Measurements from ENCODE around the gene SERPINB13.

The SERPINB13 gene

GRCh38 chr18:63586431-63586830, 712 bp upstream of the SERPINB13 start:
- no peak for DNase-seq (ENCODE audit: low read depth)
- no peak for TF ChIP-seq CTCF (IDR thresholded peaks at IDR 0.05; ENCODE audit: insufficient read depth, low read depth, low read length, missing control alignments)
- no peak overlapping the region for H3K4me3 ChIP-seq (ENCODE audit: low read depth, low read length)

- no peak for DNase-seq (ENCODE audit: low read depth)
- H3K4me3 ChIP-seq (ENCODE audit: low read depth, low read length), result no peak overlapping the region
- no peak for TF ChIP-seq CTCF (IDR thresholded peaks at IDR 0.05; ENCODE audit: insufficient read depth, low read depth, low read length, missing control alignments)
Measured at GRCh38 chr18:63588909-63589308, 1.8 kb downstream of the SERPINB13 start.

GRCh38 chr18:63590373-63590772, 3.2 kb downstream of the SERPINB13 start:
- H3K4me3 ChIP-seq (ENCODE audit: low read depth, low read length), result no peak overlapping the region
- TF ChIP-seq CTCF (IDR thresholded peaks at IDR 0.05; ENCODE audit: insufficient read depth, low read depth, low read length, missing control alignments), result no peak
- no peak for DNase-seq (ENCODE audit: low read depth)

- no peak overlapping the region for H3K4me3 ChIP-seq (ENCODE audit: low read depth, low read length)
- TF ChIP-seq CTCF (IDR thresholded peaks at IDR 0.05; ENCODE audit: insufficient read depth, low read depth, low read length, missing control alignments), result no peak
- no peak for DNase-seq (ENCODE audit: low read depth)
Measured at GRCh38 chr18:63590966-63591695, 4.0 kb downstream of the SERPINB13 start.

- TF ChIP-seq CTCF (IDR thresholded peaks at IDR 0.05; ENCODE audit: insufficient read depth, low read depth, low read length, missing control alignments), result no peak
- no peak for DNase-seq (ENCODE audit: low read depth)
- H3K4me3 ChIP-seq (ENCODE audit: low read depth, low read length), result no peak overlapping the region
Measured at GRCh38 chr18:63591725-63592124, 4.6 kb downstream of the SERPINB13 start.

- no peak overlapping the region for H3K4me3 ChIP-seq (ENCODE audit: low read depth, low read length)
- DNase-seq (ENCODE audit: low read depth), result no peak
- TF ChIP-seq CTCF (IDR thresholded peaks at IDR 0.05; ENCODE audit: insufficient read depth, low read depth, low read length, missing control alignments), result no peak
Measured at GRCh38 chr18:63592471-63592870, 5.3 kb downstream of the SERPINB13 start.

GRCh38 chr18:63596964-63597363, 9.8 kb downstream of the SERPINB13 start:
- DNase-seq (ENCODE audit: low read depth), result no peak
- no peak for TF ChIP-seq CTCF (IDR thresholded peaks at IDR 0.05; ENCODE audit: insufficient read depth, low read depth, low read length, missing control alignments)
- no peak overlapping the region for H3K4me3 ChIP-seq (ENCODE audit: low read depth, low read length)

Measured in GM12865 (cell line).